Peyer's patch (tissue), 4 donors: Measurements from ENCODE around the gene ERF. TPM values are rescaled to one million over a fixed set of nuclear protein-coding genes. Genes with fewer than 3 reads are reported as not detected.

Experiments used
- DNase-seq, 3 donors: peaks; one replicate each; pipeline ENCODE4 v3.0.0-alpha.2; 2017 to 2019
- H3K27ac ChIP-seq, 4 donors: fragments of 200-600 bp; sonication (generic); one replicate each; pipeline ENCODE4 v1.5.1; 2016 to 2019
- H3K27me3 ChIP-seq, 2 donors: fragments of 200-600 bp; sonication (generic); one replicate each; pipeline ENCODE4 v1.5.1; 2019
- H3K36me3 ChIP-seq, 3 donors: fragments of 200-600 bp; sonication (generic); one replicate each; pipeline ENCODE4 v1.5.1; 2016 to 2019
- H3K4me1 ChIP-seq, 4 donors: fragments of 200-600 bp; sonication (generic); one replicate each; pipeline ENCODE4 v1.5.1; 2016 to 2019
- H3K4me3 ChIP-seq, 4 donors: fragments of 200-600 bp; sonication (generic); 1 replicate in 3 of 4; 2 replicates in 1 of 4; pipeline ENCODE4 v1.5.1; 2016 to 2019; ENCODE audit warnings: mild to moderate bottlenecking in 1 of 4
- H3K9me3 ChIP-seq, 4 donors: fragments of 200-600 bp; sonication (generic); one replicate each; pipeline ENCODE4 v1.5.1; 2016 to 2019; ENCODE audit warnings: mild to moderate bottlenecking in 1 of 4
- CTCF ChIP-seq, 6 experiments: fragments of 450-650 bp in 4 of 6; fragments of 200-600 bp in 2 of 6; sonication (generic) in 1 of 6; IDR thresholded peaks; one replicate each; pipeline ENCODE4 v1.5.1; 2017 to 2019; ENCODE audit warnings: antibody characterized with exemption in 6 of 6, mild to moderate bottlenecking in 3 of 6, moderate library complexity in 1 of 6
- POLR2A ChIP-seq, 2 donors: fragments of 450-650 bp; IDR thresholded peaks; one replicate each; pipeline ENCODE4 v1.5.1; 2017; ENCODE audit warnings: antibody characterized with exemption in 2 of 2, mild to moderate bottlenecking in 2 of 2, moderate library complexity in 2 of 2
- total RNA-seq, 4 donors: library from RNA; depleted of rRNA; stranded (reverse); fragments of >200 nt; gene quantifications; one replicate each; pipeline ENCODE4 v1.1.0, GENCODE V29; 2016

The ERF gene
- total RNA-seq, 4 donors from 2014 or later: 13.2 to 85.4 (median 49.3) TPM

- DNase-seq: no peak
- H3K4me1 ChIP-seq: peaks cover 0 to 12% (median 0%) of the 10 kb centered on the region in 4 donors
- H3K27ac ChIP-seq: no peak overlapping the region
- H3K9me3 ChIP-seq: no peaks in the 10 kb centered on the region
- no peak overlapping the region for H3K4me3 ChIP-seq
- H3K27me3 ChIP-seq: no peaks in the 10 kb centered on the region
- H3K36me3 ChIP-seq: peaks cover 0 to 95% (median 0%) of the 10 kb centered on the region in 3 donors
- no peak for TF ChIP-seq CTCF (IDR thresholded peaks at IDR 0.05)
- TF ChIP-seq POLR2A (IDR thresholded peaks at IDR 0.05): no peak
Measured at GRCh38 chr19:42229301-42229854, 25.6 kb downstream of the ERF start.

GRCh38 chr19:42228641-42229040 lies 26.3 kb downstream of the ERF start:
- Histone ChIP-seq H3K27ac (no peak overlapping the region), H3K4me1 (peaks cover 0 to 8% (median 0%) of the 10 kb centered on the region in 4 donors), H3K36me3 (peaks cover 0 to 92% (median 0%) of the 10 kb centered on the region in 3 donors), H3K9me3 (no peaks in the 10 kb centered on the region), H3K4me3 (no peak overlapping the region), H3K27me3 (no peaks in the 10 kb centered on the region)
- no peak for DNase-seq
- no peak for TF ChIP-seq POLR2A (IDR thresholded peaks at IDR 0.05)
- no peak for TF ChIP-seq CTCF (IDR thresholded peaks at IDR 0.05)

GRCh38 chr19:42226886-42227285 lies 28.0 kb downstream of the ERF start:
- H3K9me3 ChIP-seq: no peaks in the 10 kb centered on the region

GRCh38 chr19:42225718-42226292 lies 29.1 kb downstream of the ERF start:
- no peak for DNase-seq
- TF ChIP-seq CTCF (IDR thresholded peaks at IDR 0.05) (no peak), POLR2A (IDR thresholded peaks at IDR 0.05) (no peak)
- peaks cover 0 to 64% (median 0%) of the 10 kb centered on the region in 3 donors for H3K36me3 ChIP-seq
- H3K4me1 ChIP-seq: peaks cover 0 to 10% (median 3%) of the 10 kb centered on the region in 4 donors
- no peak overlapping the region for H3K4me3 ChIP-seq
- H3K27me3 ChIP-seq: no peaks in the 10 kb centered on the region
- no peak overlapping the region for H3K27ac ChIP-seq
- no peaks in the 10 kb centered on the region for H3K9me3 ChIP-seq

More at GRCh38 chr19:42226886-42227285, 28.0 kb downstream of the ERF start:
- Histone ChIP-seq H3K27me3 (no peaks in the 10 kb centered on the region), H3K27ac (no peak overlapping the region), H3K36me3 (peaks cover 0 to 74% (median 0%) of the 10 kb centered on the region in 3 donors), H3K4me3 (no peak overlapping the region), H3K4me1 (no peaks in the 10 kb centered on the region)
- TF ChIP-seq POLR2A (IDR thresholded peaks at IDR 0.05) (no peak), CTCF (IDR thresholded peaks at IDR 0.05) (no peak)
- no peak for DNase-seq

GRCh38 chr19:42224940-42225717 lies 29.8 kb downstream of the ERF start:
- H3K4me3 ChIP-seq: no peak overlapping the region

More at GRCh38 chr19:42224940-42225717, 29.8 kb downstream of the ERF start:
- H3K27ac ChIP-seq: no peak overlapping the region
- H3K36me3 ChIP-seq: peaks cover 0 to 57% (median 0%) of the 10 kb centered on the region in 3 donors
- DNase-seq: no peak
- H3K4me1 ChIP-seq: peaks cover 0 to 13% (median 5%) of the 10 kb centered on the region in 4 donors
- no peaks in the 10 kb centered on the region for H3K27me3 ChIP-seq
- no peaks in the 10 kb centered on the region for H3K9me3 ChIP-seq
- TF ChIP-seq POLR2A (IDR thresholded peaks at IDR 0.05): no peak
- TF ChIP-seq CTCF (IDR thresholded peaks at IDR 0.05): no peak
